Right lung (tissue), 10 donors: ENCODE results near the gene CSGALNACT2. TPM values are rescaled to one million over a fixed set of nuclear protein-coding genes. Genes with fewer than 3 reads are reported as not detected.
"Not testable (repeated sequence)": the region's sequence is repeated elsewhere in the genome, so short reads cannot be mapped to it uniquely, and the experiment has no call there.

Experiments
- DNase-seq, 2 donors: peaks; one replicate each; pipeline ENCODE4 v3.0.0-alpha.2; 2013
- long read RNA-seq, 8 donors: transcript quantifications; one replicate each; lab custom pipeline, GENCODE V29; 2026
- polyA plus RNA-seq, 5 donors: library from polyadenylated mRNA; unstranded; fragments of 120-200 nt; gene quantifications; one replicate each; pipeline versions ENCODE4 v1.2.1 to v1.2.3, GENCODE V29; 2013; ENCODE audit warnings: inconsistent platforms in 1 of 5, low replicate concordance in 1 of 5; ENCODE audit not compliant: insufficient read length in 5 of 5, insufficient read depth in 1 of 5

The CSGALNACT2 gene
- polyA plus RNA-seq = 10 to 100 TPM; 25.5 to 50.4 (median 42.2) TPM
- long read RNA-seq, donor 1, transcript CSGALNACT2-201 (8 exons, 3,730 nt) = major isoform, 6 of 6 reads
- long read RNA-seq, donor 1, partial matches to known transcripts = 0 of 6 reads
- long read RNA-seq, donor 1, other reads (novel, unspliced or antisense) = 0 of 6 reads
- long read RNA-seq, donor 2, transcript CSGALNACT2-201 (8 exons, 3,730 nt) = major isoform, 5 of 5 reads
- long read RNA-seq, donor 2, partial matches to known transcripts = 0 of 5 reads
- long read RNA-seq, donor 2, other reads (novel, unspliced or antisense) = 0 of 5 reads
- long read RNA-seq, donor 3, partial matches to known transcripts = 0 of 3 reads
- long read RNA-seq, donor 3, other reads (novel, unspliced or antisense) = 0 of 3 reads
- long read RNA-seq, donor 4, partial matches to known transcripts = 0 of 2 reads
- long read RNA-seq, donor 4, other reads (novel, unspliced or antisense) = 0 of 2 reads
- long read RNA-seq, donor 5, partial matches to known transcripts = 0 of 1 reads
- long read RNA-seq, donor 5, other reads (novel, unspliced or antisense) = 0 of 1 reads
- long read RNA-seq, donor 6, transcript CSGALNACT2-201 (8 exons, 3,730 nt) = major isoform, 7 of 15 reads
- long read RNA-seq, donor 6, partial matches to known transcripts = 8 of 15 reads
- long read RNA-seq, donor 6, other reads (novel, unspliced or antisense) = 0 of 15 reads
- long read RNA-seq, donor 7, transcript CSGALNACT2-201 (8 exons, 3,730 nt) = major isoform, 5 of 5 reads
- long read RNA-seq, donor 7, partial matches to known transcripts = 0 of 5 reads
- long read RNA-seq, donor 7, other reads (novel, unspliced or antisense) = 0 of 5 reads
- long read RNA-seq, donor 8, partial matches to known transcripts = 0 of 4 reads
- long read RNA-seq, donor 8, other reads (novel, unspliced or antisense) = 0 of 4 reads

DNA sequence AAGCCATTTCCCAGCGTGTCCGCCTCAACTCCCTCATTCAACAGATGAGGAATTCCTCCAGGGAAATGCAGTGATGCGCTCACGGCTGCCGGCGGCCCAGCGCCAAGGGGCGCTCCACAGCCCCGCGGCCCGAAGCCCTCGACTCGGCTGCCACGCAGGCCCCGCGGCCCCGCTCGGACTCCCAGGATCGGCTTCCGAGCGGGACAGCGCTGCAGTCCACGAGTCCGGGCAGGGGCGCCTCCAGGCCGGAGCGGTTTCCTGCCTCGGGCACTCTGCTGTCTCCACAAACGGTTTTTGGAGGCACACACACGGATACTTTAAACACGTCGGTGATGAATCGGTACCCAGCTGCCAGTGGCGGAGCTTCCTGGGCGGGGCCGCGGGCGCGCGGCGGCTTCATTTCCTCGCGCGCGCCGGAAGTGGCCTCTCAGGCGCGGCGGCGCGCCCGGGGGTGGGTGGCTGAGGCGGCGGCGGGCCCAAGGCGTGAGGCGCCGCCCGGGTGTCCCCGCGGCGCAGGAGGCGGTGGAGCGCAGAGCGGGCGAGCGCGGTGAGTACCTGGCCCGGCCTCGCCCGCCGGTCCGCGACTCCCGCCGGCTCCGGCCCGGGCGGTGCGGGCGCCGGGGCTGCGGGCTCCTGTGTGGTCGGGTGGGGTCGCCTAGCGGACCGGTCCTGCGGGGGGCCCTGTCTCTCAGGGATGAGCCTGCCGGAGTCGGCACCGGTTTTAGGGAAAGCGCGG is at the start of gene CSGALNACT2:
TSS of gene CSGALNACT2 (plus strand) at position 425 of the 736 bp plus-strand sequence. CDS start 16,705 bp downstream, outside the sequence.
- peak; percentile 89 to 92 for DNase-seq

DNA sequence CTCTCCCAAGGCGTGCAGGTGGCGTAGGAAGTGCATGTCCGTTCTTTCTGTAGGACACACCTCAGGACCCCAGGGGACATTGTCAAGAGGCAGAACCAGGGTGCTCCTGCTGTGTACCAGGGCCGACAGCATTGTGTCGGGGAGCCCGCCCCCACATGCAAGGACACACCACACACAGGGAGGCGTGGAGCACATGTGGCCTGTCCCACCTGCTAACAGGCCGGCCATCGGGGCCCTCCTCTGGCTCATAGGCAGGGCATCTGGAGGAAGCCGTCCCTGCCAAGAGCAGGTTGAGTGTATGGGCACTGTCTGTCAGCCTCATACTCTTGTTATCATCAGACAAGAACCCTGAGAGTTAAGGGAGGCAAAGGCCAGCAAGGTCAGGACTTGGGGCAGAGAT is 48.7 kb upstream of the CSGALNACT2 start:
- no peak for DNase-seq

GRCh38 chr10:43090188-43090587 is 48.1 kb upstream of the CSGALNACT2 start:
- DNase-seq = no peak

DNA sequence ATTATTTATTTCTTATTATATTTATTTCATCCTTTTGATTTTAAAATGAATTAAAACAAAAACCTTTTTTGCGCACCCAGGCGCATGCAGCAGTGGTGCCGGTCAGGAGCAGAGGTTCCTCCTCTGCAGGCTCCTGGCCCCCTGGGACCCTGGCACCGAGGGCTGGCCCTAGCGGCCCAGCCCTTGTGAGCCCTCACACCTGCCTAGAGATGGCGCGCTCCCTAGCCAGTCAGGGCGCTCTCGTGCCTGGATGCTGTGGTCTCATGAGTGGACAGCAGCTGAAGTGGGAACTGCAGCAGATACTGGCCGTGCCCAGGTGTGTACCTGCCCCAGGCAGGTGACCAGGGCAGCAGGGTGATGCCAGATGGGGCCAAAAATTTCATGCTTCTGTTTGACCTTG is 47.6 kb upstream of the CSGALNACT2 start:
- DNase-seq = no peak

DNA sequence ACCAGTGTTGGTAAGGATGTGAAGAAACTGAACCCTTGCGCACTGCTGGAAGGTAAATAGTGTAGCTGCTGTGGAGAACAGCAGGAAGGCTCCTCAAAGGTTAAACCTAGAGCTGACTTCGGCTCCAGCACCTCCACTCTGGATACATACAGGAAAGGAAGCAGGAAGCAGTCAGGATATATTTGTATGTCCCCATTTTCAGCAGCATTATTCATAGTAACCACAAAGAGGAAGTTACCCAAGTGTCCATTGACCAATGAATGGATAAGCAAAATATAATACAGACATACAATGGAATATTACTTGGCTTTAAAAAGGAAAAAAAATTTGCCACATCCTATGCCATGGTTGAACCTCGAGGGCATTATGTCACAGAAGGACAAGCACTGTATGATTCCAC is 46.4 kb upstream of the CSGALNACT2 start:
- no peak for DNase-seq

GRCh38 chr10:43093423-43094076 is 44.7 kb upstream of the CSGALNACT2 start:
- no peak for DNase-seq

- no peak for DNase-seq
Measured at GRCh38 chr10:43094085-43094484, 44.2 kb upstream of the CSGALNACT2 start.

DNA sequence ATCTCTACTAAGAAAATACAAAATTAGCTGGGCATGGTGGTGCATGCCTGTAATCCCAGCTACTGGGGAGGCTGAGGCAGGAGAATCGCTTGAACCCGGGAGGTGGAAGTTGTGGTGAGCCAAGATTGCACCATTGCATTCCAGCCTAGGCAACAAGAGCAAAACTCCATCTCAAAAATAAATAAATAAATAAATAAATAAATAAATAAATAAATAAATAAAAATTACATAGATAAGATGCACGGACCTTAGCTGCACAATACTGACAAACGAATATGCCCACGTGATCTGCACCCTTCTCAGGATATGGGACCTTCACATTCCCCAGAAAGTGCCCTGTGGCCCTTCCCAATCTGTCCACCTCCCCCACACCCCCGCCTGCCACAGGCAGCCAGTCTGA is 38.9 kb upstream of the CSGALNACT2 start:
- not testable (repeated sequence) for DNase-seq

- DNase-seq = no peak
Measured at GRCh38 chr10:43099928-43100327, 38.3 kb upstream of the CSGALNACT2 start.

GRCh38 chr10:43100366-43100765 is 37.9 kb upstream of the CSGALNACT2 start:
- DNase-seq = no peak

DNA sequence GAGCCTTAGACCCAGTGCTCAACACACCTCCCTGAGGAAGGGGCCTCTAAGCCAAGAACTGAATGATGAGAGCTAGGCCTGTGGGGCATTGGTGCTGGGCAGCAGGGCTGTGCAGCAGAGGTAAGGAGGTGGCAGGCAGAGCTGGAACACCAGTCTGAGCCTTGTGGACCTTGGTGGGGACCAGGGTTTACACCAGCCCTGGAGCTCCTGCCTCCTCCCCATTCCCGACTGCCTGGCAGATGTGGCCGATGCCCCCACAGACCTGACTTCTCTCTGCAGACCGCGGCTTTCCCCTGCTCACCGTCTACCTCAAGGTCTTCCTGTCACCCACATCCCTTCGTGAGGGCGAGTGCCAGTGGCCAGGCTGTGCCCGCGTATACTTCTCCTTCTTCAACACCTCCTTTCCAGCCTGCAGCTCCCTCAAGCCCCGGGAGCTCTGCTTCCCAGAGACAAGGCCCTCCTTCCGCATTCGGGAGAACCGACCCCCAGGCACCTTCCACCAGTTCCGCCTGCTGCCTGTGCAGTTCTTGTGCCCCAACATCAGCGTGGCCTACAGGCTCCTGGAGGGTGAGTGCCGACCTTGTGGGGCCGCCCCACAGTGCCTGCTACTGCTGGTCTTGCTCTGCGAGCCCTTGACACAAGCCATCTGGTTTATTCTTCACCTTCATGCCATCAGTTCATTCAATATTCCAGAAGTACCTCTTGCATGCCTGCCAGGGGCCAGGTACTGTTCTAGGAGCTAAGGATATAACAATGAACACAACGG is 36.0 kb upstream of the CSGALNACT2 start:
- no peak for DNase-seq

DNA sequence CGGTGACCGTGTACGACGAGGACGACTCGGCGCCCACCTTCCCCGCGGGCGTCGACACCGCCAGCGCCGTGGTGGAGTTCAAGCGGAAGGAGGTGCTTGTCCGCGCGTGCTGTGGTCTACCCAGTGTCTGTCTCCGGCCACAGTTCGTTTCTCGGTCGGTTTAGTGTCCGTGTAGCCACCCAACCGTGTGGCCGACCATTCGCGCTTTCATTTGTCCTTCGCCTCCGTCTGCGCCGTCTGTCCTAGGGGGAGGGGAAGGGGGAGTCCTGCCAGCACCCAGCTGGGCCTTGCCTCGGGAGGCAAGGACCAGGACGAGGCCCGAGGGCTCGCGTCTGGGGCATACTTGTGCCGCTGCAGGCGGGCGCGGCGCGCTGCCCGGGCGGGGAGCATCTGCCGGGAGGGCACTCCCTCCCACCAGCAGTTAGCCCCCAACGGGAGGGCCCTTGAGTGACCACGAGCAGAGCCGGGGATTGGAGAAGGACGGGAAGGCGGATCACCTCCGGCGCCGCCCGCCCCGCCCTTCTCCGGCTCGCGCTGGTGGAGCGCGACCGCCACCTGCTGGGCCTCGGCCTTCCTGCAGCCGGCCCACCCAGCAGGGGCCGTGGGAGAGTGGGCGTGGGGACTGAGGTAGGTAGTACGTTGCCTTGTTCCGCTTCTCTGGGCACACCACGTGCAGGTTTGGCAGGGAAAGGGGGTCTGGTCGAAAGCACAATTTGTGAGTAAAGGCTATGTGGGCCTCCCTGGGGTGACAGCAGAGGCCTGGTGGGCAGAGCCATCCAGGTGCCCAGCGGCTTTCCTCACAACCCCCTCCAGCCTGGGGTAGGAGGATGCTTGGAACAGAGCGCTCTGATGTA is 32.9 kb upstream of the CSGALNACT2 start:
- peak; percentile 81 to 82 for DNase-seq

DNA sequence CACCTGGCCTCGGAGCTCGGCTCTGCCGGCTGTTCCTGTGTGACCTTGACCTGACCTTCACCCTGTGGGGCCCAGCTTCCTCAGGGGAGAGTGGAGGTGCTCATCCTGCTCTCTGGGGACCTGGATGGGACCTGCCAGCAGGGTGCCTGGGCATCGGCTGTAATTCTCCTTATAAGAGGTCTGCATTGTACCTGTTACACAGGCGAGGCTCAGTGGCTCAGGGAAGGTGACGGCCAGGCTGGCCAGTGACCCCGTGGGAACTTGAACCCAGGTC is 32.4 kb upstream of the CSGALNACT2 start:
- DNase-seq = no peak

DNA sequence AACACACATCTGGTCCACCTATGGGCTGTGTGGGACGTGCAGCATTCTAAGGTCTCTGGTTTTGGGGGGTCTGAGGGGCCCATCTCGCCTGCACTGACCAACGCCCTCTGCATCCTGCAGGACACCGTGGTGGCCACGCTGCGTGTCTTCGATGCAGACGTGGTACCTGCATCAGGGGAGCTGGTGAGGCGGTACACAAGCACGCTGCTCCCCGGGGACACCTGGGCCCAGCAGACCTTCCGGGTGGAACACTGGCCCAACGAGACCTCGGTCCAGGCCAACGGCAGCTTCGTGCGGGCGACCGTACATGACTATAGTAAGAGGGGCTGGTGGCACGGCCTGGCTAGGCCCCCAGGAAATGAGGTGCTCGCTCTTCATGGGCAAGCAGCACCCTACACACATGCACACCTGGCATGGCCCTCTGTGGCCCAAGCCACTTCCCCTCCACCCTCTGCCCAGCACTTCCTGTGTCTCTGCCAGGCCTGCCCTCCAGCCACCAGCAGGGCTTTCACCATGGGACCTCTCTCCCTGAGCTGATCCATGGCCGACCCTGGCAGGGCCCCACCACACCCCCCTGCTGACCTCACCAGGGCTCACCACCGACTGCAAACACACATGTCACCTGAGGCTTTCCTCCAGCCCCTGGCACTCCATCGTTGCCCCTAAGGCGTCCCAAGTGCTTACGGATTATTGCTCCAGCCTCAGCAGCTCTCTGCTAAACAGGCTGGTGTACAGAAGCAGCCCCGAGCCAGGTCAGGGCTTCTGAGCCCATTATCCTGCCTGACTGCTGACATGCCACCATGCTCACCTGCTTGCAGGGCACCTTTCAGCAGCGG is 31.8 kb upstream of the CSGALNACT2 start:
- DNase-seq = no peak

GRCh38 chr10:43108951-43109350 is 29.3 kb upstream of the CSGALNACT2 start:
- DNase-seq = no peak

DNA sequence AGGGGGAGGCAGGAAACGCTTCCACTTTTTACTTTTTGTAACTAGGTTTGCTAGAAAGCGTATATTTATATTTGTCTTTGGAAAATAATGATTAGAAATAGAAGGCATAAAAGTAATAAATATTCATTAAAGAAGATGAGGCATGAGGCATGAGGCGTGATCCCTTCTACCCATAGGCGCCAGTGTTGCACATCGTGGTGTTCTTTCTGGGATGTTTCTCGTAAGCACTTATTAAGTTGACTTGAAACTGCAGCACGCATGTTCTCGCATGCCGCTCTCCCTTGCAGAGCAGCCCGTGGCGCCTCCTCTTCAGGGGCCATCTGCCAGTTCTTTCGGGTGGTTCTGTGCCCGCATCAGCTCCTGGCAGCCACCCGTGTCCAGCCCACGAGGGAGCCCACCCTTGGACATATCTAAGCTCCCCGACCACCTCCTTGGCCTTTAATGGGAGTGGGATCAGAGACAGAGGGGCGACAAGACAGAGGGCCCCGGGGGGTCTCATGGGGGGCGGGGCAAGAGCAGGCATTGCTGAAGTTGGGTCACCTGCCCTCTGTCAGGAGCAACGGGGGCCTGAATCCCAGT is 28.5 kb upstream of the CSGALNACT2 start:
- DNase-seq = no peak

GRCh38 chr10:43110338-43111071 is 27.7 kb upstream of the CSGALNACT2 start:
- peak; percentile 38 to 58 for DNase-seq

DNA sequence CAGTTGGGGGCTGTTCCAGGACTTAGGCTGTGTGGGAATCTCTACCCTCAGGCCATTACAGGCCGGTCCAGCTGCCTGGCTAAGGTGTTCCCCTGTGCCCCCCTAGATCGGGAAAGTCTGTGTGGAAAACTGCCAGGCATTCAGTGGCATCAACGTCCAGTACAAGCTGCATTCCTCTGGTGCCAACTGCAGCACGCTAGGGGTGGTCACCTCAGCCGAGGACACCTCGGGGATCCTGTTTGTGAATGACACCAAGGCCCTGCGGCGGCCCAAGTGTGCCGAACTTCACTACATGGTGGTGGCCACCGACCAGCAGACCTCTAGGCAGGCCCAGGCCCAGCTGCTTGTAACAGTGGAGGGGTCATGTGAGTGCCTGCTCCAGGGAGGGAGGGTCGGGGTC is 27.1 kb upstream of the CSGALNACT2 start:
- DNase-seq = no peak
